ENCODE measurements around the gene SLC6A9. TPM values are rescaled to one million over a fixed set of nuclear protein-coding genes. Genes with fewer than 3 reads are reported as not detected.
A peak's percentile ranks its signal among the peaks of the same experiment; 100 is the strongest.

Gene SLC6A9
- total and polyA plus RNA-seq, 2 donors from 2014 or later = 2.0 to 12.6 TPM

DNA sequence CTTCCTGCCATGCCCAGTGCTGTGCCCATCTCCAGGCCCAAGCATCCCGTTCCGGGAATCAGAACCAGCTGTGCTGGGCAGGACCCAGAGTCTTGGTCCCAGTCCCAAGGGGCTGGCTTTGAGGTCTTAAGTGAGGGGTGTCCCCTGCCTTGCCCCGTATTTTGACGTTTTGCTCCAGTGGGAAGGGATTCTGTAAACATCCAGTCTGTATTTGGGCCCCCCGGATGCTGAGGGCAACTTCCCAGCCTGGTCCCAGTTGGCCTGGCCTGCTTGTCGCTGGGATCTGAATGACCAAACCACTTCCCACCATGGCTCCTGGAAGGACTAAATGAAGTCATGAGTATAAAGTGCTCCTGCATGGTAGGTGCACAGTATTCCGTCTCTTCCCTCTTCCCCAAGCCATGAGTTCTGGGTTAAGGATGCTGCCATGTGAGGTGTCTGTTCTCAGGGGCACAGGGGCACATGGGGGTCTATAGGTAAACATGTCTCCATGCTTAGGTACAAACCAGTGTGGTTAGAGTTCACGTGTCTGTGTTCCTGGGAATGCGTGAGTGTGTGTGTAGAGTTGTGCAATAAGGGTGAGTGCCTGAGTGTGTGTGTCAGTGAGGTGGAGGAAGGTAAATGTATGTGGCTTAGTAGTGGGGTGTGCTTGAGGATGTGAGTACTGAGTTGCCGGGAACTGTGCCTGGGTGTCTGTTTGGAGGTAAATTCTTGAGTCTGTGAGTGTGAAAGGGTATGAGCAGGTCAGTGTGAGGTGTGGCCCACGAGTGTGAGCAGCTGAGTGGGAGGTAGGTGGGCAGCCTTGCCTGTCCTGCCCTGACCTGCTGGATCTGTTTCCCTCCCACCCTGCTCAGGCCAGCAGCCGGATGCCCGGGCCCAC lies 50.8 kb downstream of the SLC6A9 start:
- no peaks in the 10 kb centered on the region for H3K27me3 ChIP-seq (ENCODE audit: control insufficient read depth, insufficient read depth, low read length)
- peak in 1 of 5 donors; percentile 72 for DNase-seq
- H3K36me3 ChIP-seq (ENCODE audit: control insufficient read depth in 2 of 3, insufficient read depth in 3 of 3, low read length in 3 of 3) = peaks cover 4 to 26% (median 5%) of the 10 kb centered on the region in 3 donors
- H3K9me3 ChIP-seq (ENCODE audit: control insufficient read depth in 2 of 3, insufficient read depth in 1 of 3, low read length in 3 of 3) = no peaks in the 10 kb centered on the region
- H3K4me1 ChIP-seq (ENCODE audit: control insufficient read depth in 2 of 3, insufficient read depth in 2 of 3, low read depth in 1 of 3, low read length in 3 of 3) = peaks cover 0 to 30% (median 7%) of the 10 kb centered on the region in 3 donors
- intact Hi-C loops (cut with DNase I) = no loop called here
- FAIRE-seq = no peak
- TF ChIP-seq, protein P1, sequence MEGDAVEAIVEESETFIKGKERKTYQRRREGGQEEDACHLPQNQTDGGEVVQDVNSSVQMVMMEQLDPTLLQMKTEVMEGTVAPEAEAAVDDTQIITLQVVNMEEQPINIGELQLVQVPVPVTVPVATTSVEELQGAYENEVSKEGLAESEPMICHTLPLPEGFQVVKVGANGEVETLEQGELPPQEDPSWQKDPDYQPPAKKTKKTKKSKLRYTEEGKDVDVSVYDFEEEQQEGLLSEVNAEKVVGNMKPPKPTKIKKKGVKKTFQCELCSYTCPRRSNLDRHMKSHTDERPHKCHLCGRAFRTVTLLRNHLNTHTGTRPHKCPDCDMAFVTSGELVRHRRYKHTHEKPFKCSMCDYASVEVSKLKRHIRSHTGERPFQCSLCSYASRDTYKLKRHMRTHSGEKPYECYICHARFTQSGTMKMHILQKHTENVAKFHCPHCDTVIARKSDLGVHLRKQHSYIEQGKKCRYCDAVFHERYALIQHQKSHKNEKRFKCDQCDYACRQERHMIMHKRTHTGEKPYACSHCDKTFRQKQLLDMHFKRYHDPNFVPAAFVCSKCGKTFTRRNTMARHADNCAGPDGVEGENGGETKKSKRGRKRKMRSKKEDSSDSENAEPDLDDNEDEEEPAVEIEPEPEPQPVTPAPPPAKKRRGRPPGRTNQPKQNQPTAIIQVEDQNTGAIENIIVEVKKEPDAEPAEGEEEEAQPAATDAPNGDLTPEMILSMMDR (IDR thresholded peaks at IDR 0.05; ENCODE audit: borderline replicate concordance, extremely low read depth, insufficient read depth) = no peak
- H3K9ac ChIP-seq (ENCODE audit: low read length in 3 of 3) = peak overlapping the region in 1 of 3 donors; percentile 46
- H3K27ac ChIP-seq (ENCODE audit: low read depth in 2 of 2, low read length in 2 of 2) = no peak overlapping the region
- peak overlapping the region; percentile 28 to 49 (median 40) for H3K4me3 ChIP-seq (ENCODE audit: low read length in 3 of 3)

DNA sequence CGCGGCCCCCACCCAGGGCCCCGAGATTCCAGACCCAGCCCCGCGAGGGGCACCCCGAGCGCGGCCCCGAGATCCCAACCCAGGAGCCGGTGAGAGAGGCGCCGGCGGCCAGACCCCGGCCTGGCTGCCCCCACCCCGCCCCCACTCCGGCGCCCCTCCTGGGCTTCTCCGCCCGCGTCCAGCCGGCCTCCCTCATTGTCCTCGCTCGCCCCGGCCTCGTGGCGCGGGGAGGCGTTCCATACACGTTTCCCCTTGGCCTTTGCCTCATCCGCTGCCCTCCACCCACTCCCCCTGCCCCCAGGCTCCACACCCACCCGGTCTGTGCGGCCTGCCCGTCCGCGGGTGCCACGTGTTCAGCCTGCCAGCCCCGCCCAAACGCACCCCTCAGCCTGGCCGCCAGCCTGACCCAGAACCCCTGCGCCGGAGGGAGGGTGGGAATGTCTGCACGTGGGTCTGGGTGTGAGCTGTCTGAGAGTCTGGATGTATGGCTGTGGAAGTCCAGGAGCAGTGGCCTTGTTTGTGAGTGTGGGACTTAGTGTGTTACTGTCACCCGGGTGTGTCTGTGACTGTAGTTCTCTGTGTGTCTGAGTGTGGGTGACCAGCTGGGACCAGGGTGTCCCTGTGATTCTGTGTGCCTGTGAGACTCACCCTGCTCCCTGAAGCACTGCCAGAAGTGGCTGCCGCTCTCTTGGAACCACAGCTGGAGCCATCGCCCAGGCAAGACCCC lies 51.6 kb downstream of the SLC6A9 start:
- no peaks in the 10 kb centered on the region for H3K9me3 ChIP-seq (ENCODE audit: control insufficient read depth in 2 of 3, insufficient read depth in 1 of 3, low read length in 3 of 3)
- H3K4me1 ChIP-seq (ENCODE audit: control insufficient read depth in 2 of 3, insufficient read depth in 2 of 3, low read depth in 1 of 3, low read length in 3 of 3) = peaks cover 0 to 30% (median 7%) of the 10 kb centered on the region in 3 donors
- TF ChIP-seq, protein P1 (IDR thresholded peaks at IDR 0.05; ENCODE audit: borderline replicate concordance, extremely low read depth, insufficient read depth) = no peak
- H3K36me3 ChIP-seq (ENCODE audit: control insufficient read depth in 2 of 3, insufficient read depth in 3 of 3, low read length in 3 of 3) = peaks cover 4 to 26% (median 5%) of the 10 kb centered on the region in 3 donors
- no peak overlapping the region for H3K27ac ChIP-seq (ENCODE audit: low read depth in 2 of 2, low read length in 2 of 2)
- no peaks in the 10 kb centered on the region for H3K27me3 ChIP-seq (ENCODE audit: control insufficient read depth, insufficient read depth, low read length)
- H3K9ac ChIP-seq (ENCODE audit: low read length in 3 of 3) = peak overlapping the region in 2 of 3 donors; percentile 3 to 46
- FAIRE-seq (no peak), DNase-seq (peak in 4 of 5 donors; percentile 34 to 84 (median 47))
- H3K4me3 ChIP-seq (ENCODE audit: low read length in 3 of 3) = peak overlapping the region; percentile 28 to 49 (median 40)
- intact Hi-C loops (cut with DNase I) = no loop called here

DNA sequence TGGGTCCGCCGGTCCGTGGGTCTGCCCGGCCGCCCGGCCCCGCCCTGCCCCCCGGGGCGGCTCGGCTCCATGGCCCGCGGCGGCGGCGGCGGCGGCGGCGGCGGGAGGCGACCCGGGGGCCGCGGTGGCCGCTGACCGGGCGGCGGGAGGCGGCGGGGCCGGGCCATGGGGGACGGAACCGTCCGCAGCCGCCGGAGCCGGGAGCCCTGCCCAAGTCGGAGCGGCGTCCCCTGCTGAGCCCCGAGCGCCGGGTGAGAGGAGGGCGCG lies 52.1 kb downstream of the SLC6A9 start:
- peaks cover 0 to 33% (median 7%) of the 10 kb centered on the region in 3 donors for H3K4me1 ChIP-seq (ENCODE audit: control insufficient read depth in 2 of 3, insufficient read depth in 2 of 3, low read depth in 1 of 3, low read length in 3 of 3)
- FAIRE-seq (no peak), DNase-seq (no peak)
- intact Hi-C loops (cut with DNase I) = no loop called here
- no peak overlapping the region for H3K9ac ChIP-seq (ENCODE audit: low read length in 3 of 3)
- no peaks in the 10 kb centered on the region for H3K27me3 ChIP-seq (ENCODE audit: control insufficient read depth, insufficient read depth, low read length)
- H3K36me3 ChIP-seq (ENCODE audit: control insufficient read depth in 2 of 3, insufficient read depth in 3 of 3, low read length in 3 of 3) = peaks cover 4 to 26% (median 5%) of the 10 kb centered on the region in 3 donors
- no peak overlapping the region for H3K27ac ChIP-seq (ENCODE audit: low read depth in 2 of 2, low read length in 2 of 2)
- H3K4me3 ChIP-seq (ENCODE audit: low read length in 3 of 3) = peak overlapping the region in 1 of 3 donors; percentile 49
- no peaks in the 10 kb centered on the region for H3K9me3 ChIP-seq (ENCODE audit: control insufficient read depth in 2 of 3, insufficient read depth in 1 of 3, low read length in 3 of 3)
- TF ChIP-seq, protein P1 (IDR thresholded peaks at IDR 0.05; ENCODE audit: borderline replicate concordance, extremely low read depth, insufficient read depth) = no peak

Data from kidney (tissue), 14 donors.